ENCODE results near the gene GLCCI1. TPM values are rescaled to one million over a fixed set of nuclear protein-coding genes. Genes with fewer than 3 reads are reported as not detected.

The GLCCI1 gene
- total and polyA plus RNA-seq, 2 of the 8 experiments (the other 6 are each of a cell fraction or from before 2014, with no cell fraction given): 12.4 to 27.7 TPM

- TF ChIP-seq, protein P1, sequence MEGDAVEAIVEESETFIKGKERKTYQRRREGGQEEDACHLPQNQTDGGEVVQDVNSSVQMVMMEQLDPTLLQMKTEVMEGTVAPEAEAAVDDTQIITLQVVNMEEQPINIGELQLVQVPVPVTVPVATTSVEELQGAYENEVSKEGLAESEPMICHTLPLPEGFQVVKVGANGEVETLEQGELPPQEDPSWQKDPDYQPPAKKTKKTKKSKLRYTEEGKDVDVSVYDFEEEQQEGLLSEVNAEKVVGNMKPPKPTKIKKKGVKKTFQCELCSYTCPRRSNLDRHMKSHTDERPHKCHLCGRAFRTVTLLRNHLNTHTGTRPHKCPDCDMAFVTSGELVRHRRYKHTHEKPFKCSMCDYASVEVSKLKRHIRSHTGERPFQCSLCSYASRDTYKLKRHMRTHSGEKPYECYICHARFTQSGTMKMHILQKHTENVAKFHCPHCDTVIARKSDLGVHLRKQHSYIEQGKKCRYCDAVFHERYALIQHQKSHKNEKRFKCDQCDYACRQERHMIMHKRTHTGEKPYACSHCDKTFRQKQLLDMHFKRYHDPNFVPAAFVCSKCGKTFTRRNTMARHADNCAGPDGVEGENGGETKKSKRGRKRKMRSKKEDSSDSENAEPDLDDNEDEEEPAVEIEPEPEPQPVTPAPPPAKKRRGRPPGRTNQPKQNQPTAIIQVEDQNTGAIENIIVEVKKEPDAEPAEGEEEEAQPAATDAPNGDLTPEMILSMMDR (IDR thresholded peaks at IDR 0.05; ENCODE audit: control extremely low read depth in 1 of 3, insufficient read depth in 1 of 3, low read depth in 1 of 3, low read length in 3 of 3): no peak
- no peak for TF ChIP-seq NANOG (IDR thresholded peaks at IDR 0.05; ENCODE audit: insufficient read depth, low read depth, low read length, poor library complexity, severe bottlenecking)
- TF ChIP-seq CTBP2 (IDR thresholded peaks at IDR 0.05; ENCODE audit: borderline replicate concordance, insufficient read depth, insufficient read length, low read length): no peak
- TF ChIP-seq POLR2AphosphoS5 (IDR thresholded peaks at IDR 0.05; ENCODE audit: low read depth, low read length): no peak
- TF ChIP-seq TBP (IDR thresholded peaks at IDR 0.05; ENCODE audit: low read depth, low read length): no peak
These were observed 11.0 kb downstream of the GLCCI1 start (continued) for GRCh38 chr7:7979558-7979957.
